Gastrocnemius medialis (tissue), 4 donors: ENCODE results near the gene PFDN1. TPM values are rescaled to one million over a fixed set of nuclear protein-coding genes. Genes with fewer than 3 reads are reported as not detected.

Experiments used
- ATAC-seq, 2 donors: fragments of 150-250 bp; one replicate each; pipeline ENCODE4 v1.9.1; 2016
- DNase-seq, 2 donors: peaks; one replicate each; pipeline ENCODE4 v3.0.0-alpha.2; 2019
- H3K27ac ChIP-seq, 4 donors: fragments of 200-600 bp; sonication (generic); 1 replicate in 1 of 4; 2 replicates in 3 of 4; pipeline ENCODE4 v1.5.1; 2016 to 2018; ENCODE audit warnings: mild to moderate bottlenecking in 2 of 4, moderate library complexity in 1 of 4
- H3K27me3 ChIP-seq, 3 donors: fragments of 200-600 bp; sonication (generic) in 2 of 3; 1 replicate in 1 of 3; 2 replicates in 2 of 3; pipeline versions ENCODE4 v1.5.1 to v1.6.0; 2016 to 2019; ENCODE audit warnings: mild to moderate bottlenecking in 1 of 3, moderate library complexity in 1 of 3
- H3K36me3 ChIP-seq, 2 donors: fragments of 200-600 bp; sonication (generic) in 1 of 2; one replicate each; pipeline ENCODE4 v1.5.1; 2017 to 2018
- H3K4me1 ChIP-seq, 2 donors: fragments of 200-600 bp; sonication (generic) in 1 of 2; one replicate each; pipeline ENCODE4 v1.5.1; 2016 to 2017; ENCODE audit warnings: mild to moderate bottlenecking in 2 of 2
- H3K4me3 ChIP-seq, 4 donors: fragments of 200-600 bp; sonication (generic) in 3 of 4; 1 replicate in 1 of 4; 2 replicates in 3 of 4; pipeline ENCODE4 v1.5.1; 2016 to 2019; ENCODE audit warnings: mild to moderate bottlenecking in 2 of 4
- H3K9me3 ChIP-seq, 3 donors: fragments of 200-600 bp; sonication (generic) in 2 of 3; 1 replicate in 1 of 3; 2 replicates in 2 of 3; pipeline ENCODE4 v1.5.1; 2016 to 2019
- POLR2A ChIP-seq, 2 donors: fragments of 450-650 bp; IDR thresholded peaks; one replicate each; pipeline ENCODE4 v1.6.1; 2017; ENCODE audit warnings: antibody characterized with exemption in 2 of 2, mild to moderate bottlenecking in 2 of 2, moderate library complexity in 2 of 2
- in situ Hi-C, 4 donors: fragments of 200-750 bp; cut with MboI; loops; one replicate each; pipeline versions ENCODE4 v1.15.0 to v1.8.0; 2017; ENCODE audit warnings: low sequenced_read_pairs in 4 of 4
- intact Hi-C: fragments of 100-400 bp; cut with DNase I; formaldehyde crosslinking; loops from one replicate; pipeline ENCODE4 v1.15.1; 2023; ENCODE audit warnings: low total_unique reads
- total RNA-seq, 4 donors: library from RNA; depleted of rRNA; stranded (reverse); fragments of >200 nt; gene quantifications; one replicate each; pipeline versions ENCODE4 v1.1.0 to v1.2.3, GENCODE V29; 2016
- TF ChIP-seq, protein P1 (sequence below), 5 experiments: fragments of 450-650 bp in 3 of 5; fragments of 200-600 bp in 2 of 5; sonication (generic) in 2 of 5; IDR thresholded peaks in 4 of 5; conservative IDR thresholded peaks in 1 of 5; 1 replicate in 4 of 5; 2 replicates in 1 of 5; pipeline ENCODE4 v1.5.1; 2016 to 2019; ENCODE audit warnings: antibody characterized with exemption in 5 of 5, mild to moderate bottlenecking in 3 of 5, moderate library complexity in 3 of 5

The PFDN1 gene
- total RNA-seq, 4 donors from 2014 or later, result 47.9 to 81.0 (median 77.9) TPM

- intact Hi-C loops (no loop called here), in situ Hi-C loops (no loop called here)
- no peaks in the 10 kb centered on the region for H3K36me3 ChIP-seq
- no peaks in the 10 kb centered on the region for H3K27me3 ChIP-seq
- H3K9me3 ChIP-seq, result no peaks in the 10 kb centered on the region
- peak overlapping the region in 3 of 4 donors; percentile 28 to 47 (median 29) for H3K27ac ChIP-seq
- TF ChIP-seq POLR2A (IDR thresholded peaks at IDR 0.05), result no peak
- TF ChIP-seq, protein P1, sequence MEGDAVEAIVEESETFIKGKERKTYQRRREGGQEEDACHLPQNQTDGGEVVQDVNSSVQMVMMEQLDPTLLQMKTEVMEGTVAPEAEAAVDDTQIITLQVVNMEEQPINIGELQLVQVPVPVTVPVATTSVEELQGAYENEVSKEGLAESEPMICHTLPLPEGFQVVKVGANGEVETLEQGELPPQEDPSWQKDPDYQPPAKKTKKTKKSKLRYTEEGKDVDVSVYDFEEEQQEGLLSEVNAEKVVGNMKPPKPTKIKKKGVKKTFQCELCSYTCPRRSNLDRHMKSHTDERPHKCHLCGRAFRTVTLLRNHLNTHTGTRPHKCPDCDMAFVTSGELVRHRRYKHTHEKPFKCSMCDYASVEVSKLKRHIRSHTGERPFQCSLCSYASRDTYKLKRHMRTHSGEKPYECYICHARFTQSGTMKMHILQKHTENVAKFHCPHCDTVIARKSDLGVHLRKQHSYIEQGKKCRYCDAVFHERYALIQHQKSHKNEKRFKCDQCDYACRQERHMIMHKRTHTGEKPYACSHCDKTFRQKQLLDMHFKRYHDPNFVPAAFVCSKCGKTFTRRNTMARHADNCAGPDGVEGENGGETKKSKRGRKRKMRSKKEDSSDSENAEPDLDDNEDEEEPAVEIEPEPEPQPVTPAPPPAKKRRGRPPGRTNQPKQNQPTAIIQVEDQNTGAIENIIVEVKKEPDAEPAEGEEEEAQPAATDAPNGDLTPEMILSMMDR (IDR thresholded peaks at IDR 0.05 in 4 of 5, conservative IDR thresholded peaks at IDR 0.05 in 1 of 5), result no peak
- no peak overlapping the region for H3K4me3 ChIP-seq
- H3K4me1 ChIP-seq, result peaks cover 47 to 52% of the 10 kb centered on the region in 2 donors
- DNase-seq (no peak), ATAC-seq (no peak)
Measured at GRCh38 chr5:140286424-140286823, 16.5 kb downstream of the PFDN1 start.

- no peaks in the 10 kb centered on the region for H3K36me3 ChIP-seq
- peak in 1 of 2 donors; percentile 23 for ATAC-seq
- H3K27me3 ChIP-seq, result no peaks in the 10 kb centered on the region
- peaks cover 40 to 43% of the 10 kb centered on the region in 2 donors for H3K4me1 ChIP-seq
- H3K27ac ChIP-seq, result peak overlapping the region in 3 of 4 donors; percentile 8 to 31 (median 17)
- no peak for DNase-seq
- intact Hi-C loops (loop anchor here (2.0 kb wide), 1 partner anchor 19 kb away; no protein-coding TSS in a partner anchor), in situ Hi-C loops (no loop called here)
- no peak overlapping the region for H3K4me3 ChIP-seq
- TF ChIP-seq POLR2A (IDR thresholded peaks at IDR 0.05), result no peak
- TF ChIP-seq, protein P1 (IDR thresholded peaks at IDR 0.05 in 4 of 5, conservative IDR thresholded peaks at IDR 0.05 in 1 of 5), result no peak
- H3K9me3 ChIP-seq, result no peaks in the 10 kb centered on the region
Measured at GRCh38 chr5:140284013-140284412, 18.9 kb downstream of the PFDN1 start.

DNA sequence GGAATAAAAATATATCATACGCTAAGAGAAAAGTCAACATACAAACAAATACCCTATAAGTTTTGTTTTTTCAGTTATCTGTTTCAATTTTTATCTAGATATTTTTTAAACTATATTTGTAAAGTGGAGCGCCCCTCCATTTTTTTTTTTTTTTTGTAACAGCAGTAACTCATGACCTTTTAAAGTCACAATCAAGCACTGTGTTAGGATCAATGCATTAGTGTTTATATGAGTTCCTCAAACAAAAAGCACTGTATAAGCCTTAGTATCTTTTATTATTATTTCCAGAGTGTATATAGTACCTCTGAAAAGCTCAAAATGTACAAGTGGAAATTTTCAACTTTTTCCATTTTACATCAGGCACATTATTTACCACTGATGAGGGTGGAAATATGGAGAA, 20.6 kb downstream of the PFDN1 start:
- intact Hi-C loops, result no loop called here
- DNase-seq (no peak), ATAC-seq (no peak)
- TF ChIP-seq, protein P1 (IDR thresholded peaks at IDR 0.05 in 4 of 5, conservative IDR thresholded peaks at IDR 0.05 in 1 of 5), result no peak
- no peak for TF ChIP-seq POLR2A (IDR thresholded peaks at IDR 0.05)
- H3K4me3 ChIP-seq, result no peak overlapping the region
- no peaks in the 10 kb centered on the region for H3K9me3 ChIP-seq
- no peak overlapping the region for H3K27ac ChIP-seq
- H3K36me3 ChIP-seq, result peaks cover 0 to 4% of the 10 kb centered on the region in 2 donors
- no peaks in the 10 kb centered on the region for H3K27me3 ChIP-seq
- in situ Hi-C loops, result no loop called here
- peaks cover 30 to 37% of the 10 kb centered on the region in 2 donors for H3K4me1 ChIP-seq

DNA sequence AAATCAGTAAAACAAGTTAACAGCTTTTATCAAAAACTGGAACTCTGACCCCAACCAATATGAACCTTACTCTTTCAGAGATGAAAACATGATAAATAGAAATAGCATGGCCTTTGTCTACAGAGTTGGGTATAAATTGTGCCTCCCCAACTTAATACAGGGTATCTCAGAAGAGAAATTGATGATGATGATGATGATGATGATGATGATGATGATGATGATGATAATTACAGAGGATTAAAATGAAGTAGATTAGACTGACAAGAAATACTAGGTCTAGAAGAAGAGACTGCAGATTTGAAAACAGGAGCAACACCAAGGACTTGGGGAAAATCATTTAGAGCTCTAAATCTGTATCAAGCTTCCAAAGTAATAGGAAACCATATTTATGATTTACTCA, 27.1 kb downstream of the PFDN1 start:
- no peak for DNase-seq
- H3K4me1 ChIP-seq, result peaks cover 13 to 15% of the 10 kb centered on the region in 2 donors
- in situ Hi-C loops, result no loop called here

More for the DNA sequence above, 27.1 kb downstream of the PFDN1 start:
- no peak for ATAC-seq
- intact Hi-C loops, result no loop called here
- H3K36me3 ChIP-seq, result peaks cover 0 to 4% of the 10 kb centered on the region in 2 donors
- no peak overlapping the region for H3K4me3 ChIP-seq
- H3K9me3 ChIP-seq, result no peaks in the 10 kb centered on the region
- TF ChIP-seq, protein P1 (IDR thresholded peaks at IDR 0.05 in 4 of 5, conservative IDR thresholded peaks at IDR 0.05 in 1 of 5), result no peak
- no peak for TF ChIP-seq POLR2A (IDR thresholded peaks at IDR 0.05)
- peak overlapping the region in 1 of 4 donors; percentile 39 for H3K27ac ChIP-seq
- H3K27me3 ChIP-seq, result no peaks in the 10 kb centered on the region
